ENCODE results near the gene MSH5. TPM values are rescaled to one million over a fixed set of nuclear protein-coding genes. Genes with fewer than 3 reads are reported as not detected.

MSH5 gene
- total RNA-seq, 1 donor from 2014 or later: 48.2 TPM

- no peak for DNase-seq (ENCODE audit: low spot score in 2 of 2, unreplicated experiment in 2 of 2)
- no peak for TF ChIP-seq CTCF (IDR thresholded peaks at IDR 0.05; ENCODE audit: unreplicated experiment)
- H3K4me3 Mint-ChIP-seq: peak overlapping the region; percentile 97
- peak overlapping the region; percentile 99 for H3K27ac Mint-ChIP-seq
- H3K9me3 Mint-ChIP-seq: no peaks in the 10 kb centered on the region
- H3K27me3 Mint-ChIP-seq (ENCODE audit: low read depth): no peaks in the 10 kb centered on the region
- H3K36me3 Mint-ChIP-seq: peaks cover 2% of the 10 kb centered on the region
- H3K4me1 Mint-ChIP-seq: peaks cover 22% of the 10 kb centered on the region
These were observed 37.4 kb upstream of the MSH5 start for GRCh38 chr6:31702405-31702818.

- H3K36me3 Mint-ChIP-seq: peaks cover under 1% of the 10 kb centered on the region
- no peaks in the 10 kb centered on the region for H3K9me3 Mint-ChIP-seq
- H3K27ac Mint-ChIP-seq: peak within 1 kb of the TSS; percentile 99
- peaks cover 19% of the 10 kb centered on the region for H3K4me1 Mint-ChIP-seq
- DNase-seq (ENCODE audit: low spot score in 2 of 2, unreplicated experiment in 2 of 2): peak; percentile 94 to 98
- H3K4me3 Mint-ChIP-seq: peak within 1 kb of the TSS; percentile 97
- TF ChIP-seq CTCF (IDR thresholded peaks at IDR 0.05; ENCODE audit: unreplicated experiment): no peak
- H3K27me3 Mint-ChIP-seq (ENCODE audit: low read depth): no peaks in the 10 kb centered on the region
These were observed 36.7 kb upstream of the MSH5 start, which contains the start of gene ABHD16A for GRCh38 chr6:31702819-31703716. Gene ABHD16A, minus strand, starts transcription at chr6:31703324. Its CDS starts 43 bp downstream, at chr6:31703281.

GRCh38 chr6:31705931-31706330 lies 33.9 kb upstream of the MSH5 start:
- no peaks in the 10 kb centered on the region for H3K36me3 Mint-ChIP-seq
- no peaks in the 10 kb centered on the region for H3K27me3 Mint-ChIP-seq (ENCODE audit: low read depth)
- H3K4me3 Mint-ChIP-seq: no peak overlapping the region
- no peaks in the 10 kb centered on the region for H3K9me3 Mint-ChIP-seq
- H3K4me1 Mint-ChIP-seq: peaks cover 15% of the 10 kb centered on the region
- no peak overlapping the region for H3K27ac Mint-ChIP-seq
- TF ChIP-seq CTCF (IDR thresholded peaks at IDR 0.05; ENCODE audit: unreplicated experiment): no peak
- DNase-seq (ENCODE audit: low spot score in 2 of 2, unreplicated experiment in 2 of 2): no peak

- H3K27ac Mint-ChIP-seq: no peak within 1 kb of the TSS
- H3K9me3 Mint-ChIP-seq: no peaks in the 10 kb centered on the region
- H3K4me3 Mint-ChIP-seq: no peak within 1 kb of the TSS
- H3K4me1 Mint-ChIP-seq: peaks cover 9% of the 10 kb centered on the region
- no peak for DNase-seq (ENCODE audit: low spot score in 2 of 2, unreplicated experiment in 2 of 2)
- no peaks in the 10 kb centered on the region for H3K27me3 Mint-ChIP-seq (ENCODE audit: low read depth)
- TF ChIP-seq CTCF (IDR thresholded peaks at IDR 0.05; ENCODE audit: unreplicated experiment): no peak
- H3K36me3 Mint-ChIP-seq: no peaks in the 10 kb centered on the region
These were observed 33.2 kb upstream of the MSH5 start, which contains the start of gene LY6G6F for GRCh38 chr6:31706599-31706998. Gene LY6G6F, plus strand, starts transcription at chr6:31706866. Its CDS starts 41 bp downstream, at chr6:31706907.

- no peak overlapping the region for H3K27ac Mint-ChIP-seq
These were observed 32.1 kb upstream of the MSH5 start for GRCh38 chr6:31707701-31708100.

More at GRCh38 chr6:31707701-31708100, 32.1 kb upstream of the MSH5 start:
- no peak for TF ChIP-seq CTCF (IDR thresholded peaks at IDR 0.05; ENCODE audit: unreplicated experiment)
- Mint-ChIP-seq H3K27me3 (ENCODE audit: low read depth) (no peaks in the 10 kb centered on the region), H3K4me3 (no peak overlapping the region), H3K9me3 (no peaks in the 10 kb centered on the region), H3K36me3 (no peaks in the 10 kb centered on the region), H3K4me1 (peaks cover 10% of the 10 kb centered on the region)
- no peak for DNase-seq (ENCODE audit: low spot score in 2 of 2, unreplicated experiment in 2 of 2)

Measured in mesothelial cell of epicardium (in vitro differentiated cells).